ENCODE measurements around the gene CFAP47.
A peak's percentile ranks its signal among the peaks of the same experiment; 100 is the strongest.

The CFAP47 gene

DNA sequence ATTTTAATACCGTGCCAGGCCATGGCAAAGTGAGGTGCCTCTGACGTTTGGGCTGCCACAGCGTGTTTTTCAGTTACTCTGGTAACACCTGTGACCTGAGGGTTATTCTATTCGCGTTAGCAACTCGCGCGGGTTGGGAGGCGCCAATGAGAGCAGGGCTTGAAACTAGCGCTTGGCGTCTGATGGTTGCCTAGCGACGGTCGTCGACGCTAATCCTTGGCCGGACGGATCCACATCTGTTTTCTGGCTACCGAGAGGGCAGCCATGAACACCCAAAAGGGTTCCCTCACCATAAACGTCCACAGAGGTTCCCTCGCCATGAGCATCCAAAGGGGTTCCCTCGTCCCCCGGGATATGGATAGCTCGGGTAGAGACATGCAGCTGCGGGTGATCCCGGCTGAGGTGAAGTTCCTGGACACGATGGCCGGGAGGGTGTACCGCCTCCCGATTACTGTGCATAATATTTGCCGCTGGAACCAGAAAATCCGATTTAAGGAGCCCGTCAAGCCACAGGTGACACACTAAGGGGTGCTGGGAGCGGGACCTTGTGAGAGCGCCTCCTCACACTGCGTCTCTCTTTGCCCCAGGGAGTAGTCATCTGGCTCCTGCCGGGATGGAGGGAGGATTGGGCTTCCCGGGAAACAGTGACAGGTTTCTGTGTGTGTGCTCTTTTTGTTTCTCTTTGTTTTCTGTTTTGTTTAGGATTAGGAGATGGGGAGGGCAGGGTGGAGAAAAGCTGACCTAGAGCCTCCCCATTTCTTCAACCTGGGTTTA, at the start of gene CFAP47:
Gene CFAP47, plus strand, starts transcription at position 199 of the 774 bp plus-strand sequence. Its CDS starts 66 bp downstream, at position 265.
- TF ChIP-seq MAX (IDR thresholded peaks at IDR 0.05) (0 out of 2 replicates have a peak, but pooled peaks have one; percentile 37), TAF1 (IDR thresholded peaks at IDR 0.05; ENCODE audit: low read depth) (no peak)

- TF ChIP-seq RAD21 (IDR thresholded peaks at IDR 0.05; ENCODE audit: low read depth) (no peak), REST (IDR thresholded peaks at IDR 0.05; ENCODE audit: low read depth) (no peak)
These were observed 38.9 kb upstream of the CFAP47 start for GRCh38 chrX:35880601-35881000.

GRCh38 chrX:35886135-35886534, 33.4 kb upstream of the CFAP47 start:
- no peak for TF ChIP-seq TCF12 (IDR thresholded peaks at IDR 0.05; ENCODE audit: low read depth)
- no peak for TF ChIP-seq TAF1 (IDR thresholded peaks at IDR 0.05; ENCODE audit: low read depth)
- TF ChIP-seq CEBPB (IDR thresholded peaks at IDR 0.05): no peak
- TF ChIP-seq EGR1 (IDR thresholded peaks at IDR 0.05): no peak
- no peak for TF ChIP-seq MAX (IDR thresholded peaks at IDR 0.05)
- TF ChIP-seq EP300 (IDR thresholded peaks at IDR 0.05; ENCODE audit: borderline replicate concordance): no peak
- no peak for TF ChIP-seq CREB1 (IDR thresholded peaks at IDR 0.05; ENCODE audit: low read depth)
- no peak for TF ChIP-seq YY1 (IDR thresholded peaks at IDR 0.05; ENCODE audit: low read depth)
- no peak for TF ChIP-seq NFIC (IDR thresholded peaks at IDR 0.05)
- no peak for TF ChIP-seq REST (IDR thresholded peaks at IDR 0.05; ENCODE audit: low read depth)
- TF ChIP-seq RAD21 (IDR thresholded peaks at IDR 0.05; ENCODE audit: low read depth): no peak
- no peak for TF ChIP-seq TEAD4 (IDR thresholded peaks at IDR 0.05)
- TF ChIP-seq ZBTB7A (IDR thresholded peaks at IDR 0.05; ENCODE audit: low read depth): no peak

DNA sequence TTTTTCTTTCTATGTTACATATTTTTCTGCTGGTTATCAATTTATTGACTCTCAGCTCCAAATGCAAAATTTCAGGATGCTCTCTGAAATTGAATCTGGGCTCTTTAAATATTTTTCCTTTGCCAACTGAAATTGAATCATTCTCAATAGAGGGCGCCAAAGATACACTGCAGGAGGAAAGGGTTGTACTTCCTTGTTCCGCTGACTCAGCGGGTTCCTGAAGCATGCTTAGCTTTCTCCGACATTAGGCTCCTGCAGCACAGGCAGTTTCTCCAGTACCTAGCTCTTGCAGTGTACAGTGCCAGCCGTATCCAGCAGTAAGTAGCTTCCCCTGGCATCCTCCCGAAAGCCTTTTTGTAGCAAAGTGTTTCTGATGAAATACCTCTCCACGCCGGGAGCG, 28.8 kb upstream of the CFAP47 start:
- TF ChIP-seq, protein P1, sequence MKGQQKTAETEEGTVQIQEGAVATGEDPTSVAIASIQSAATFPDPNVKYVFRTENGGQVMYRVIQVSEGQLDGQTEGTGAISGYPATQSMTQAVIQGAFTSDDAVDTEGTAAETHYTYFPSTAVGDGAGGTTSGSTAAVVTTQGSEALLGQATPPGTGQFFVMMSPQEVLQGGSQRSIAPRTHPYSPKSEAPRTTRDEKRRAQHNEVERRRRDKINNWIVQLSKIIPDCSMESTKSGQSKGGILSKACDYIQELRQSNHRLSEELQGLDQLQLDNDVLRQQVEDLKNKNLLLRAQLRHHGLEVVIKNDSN (IDR thresholded peaks at IDR 0.05): no peak
- TF ChIP-seq EP300 (IDR thresholded peaks at IDR 0.05; ENCODE audit: borderline replicate concordance) (no peak), FOXM1 (IDR thresholded peaks at IDR 0.05; ENCODE audit: borderline replicate concordance, low read depth) (no peak), RAD21 (IDR thresholded peaks at IDR 0.05; ENCODE audit: low read depth) (peak; percentile 79), TAF1 (IDR thresholded peaks at IDR 0.05; ENCODE audit: low read depth) (no peak), TEAD4 (IDR thresholded peaks at IDR 0.05) (no peak), CEBPB (IDR thresholded peaks at IDR 0.05) (no peak), EGR1 (IDR thresholded peaks at IDR 0.05) (no peak), MAX (IDR thresholded peaks at IDR 0.05) (0 out of 2 replicates have a peak, but pooled peaks have one; percentile 18), CREB1 (IDR thresholded peaks at IDR 0.05; ENCODE audit: low read depth) (no peak), NFIC (IDR thresholded peaks at IDR 0.05) (no peak), TCF12 (IDR thresholded peaks at IDR 0.05; ENCODE audit: low read depth) (no peak)

GRCh38 chrX:36007207-36007606, 87.7 kb downstream of the CFAP47 start:
- TF ChIP-seq, protein P1 (IDR thresholded peaks at IDR 0.05): no peak
- TF ChIP-seq EGR1 (IDR thresholded peaks at IDR 0.05): no peak
- TF ChIP-seq NFIC (IDR thresholded peaks at IDR 0.05): no peak
- TF ChIP-seq ZBTB7A (IDR thresholded peaks at IDR 0.05; ENCODE audit: low read depth): no peak
- TF ChIP-seq TAF1 (IDR thresholded peaks at IDR 0.05; ENCODE audit: low read depth): no peak
- TF ChIP-seq YY1 (IDR thresholded peaks at IDR 0.05; ENCODE audit: low read depth): no peak
- no peak for TF ChIP-seq MAX (IDR thresholded peaks at IDR 0.05)
- no peak for TF ChIP-seq RAD21 (IDR thresholded peaks at IDR 0.05; ENCODE audit: low read depth)
- TF ChIP-seq TCF12 (IDR thresholded peaks at IDR 0.05; ENCODE audit: low read depth): no peak
- no peak for TF ChIP-seq TEAD4 (IDR thresholded peaks at IDR 0.05)
- no peak for TF ChIP-seq CEBPB (IDR thresholded peaks at IDR 0.05)
- TF ChIP-seq EP300 (IDR thresholded peaks at IDR 0.05; ENCODE audit: borderline replicate concordance): no peak
- no peak for TF ChIP-seq FOXM1 (IDR thresholded peaks at IDR 0.05; ENCODE audit: borderline replicate concordance, low read depth)
- TF ChIP-seq REST (IDR thresholded peaks at IDR 0.05; ENCODE audit: low read depth): no peak
